GM12878 (cell line): ENCODE data around the gene IL22RA2. TPM values are rescaled to one million over a fixed set of nuclear protein-coding genes. Genes with fewer than 3 reads are reported as not detected.
"Not testable (repeated sequence)": the region's sequence is repeated elsewhere in the genome, so short reads cannot be mapped to it uniquely, and the experiment has no call there.

Experiments used
- ATAC-seq: fragments of 200-7000 bp; cut with Tn5 transposase; 3 replicates; pipeline ENCODE4 v1.9.1; 2020; ENCODE audit warnings: mild to moderate bottlenecking, moderate library complexity
- BruUV-seq: library from RNA; stranded (reverse); fragments of 400-500 nt; replicated peaks from 2 replicates; lab custom pipeline; 2021; lab: Mats Ljungman, UMichigan
- CTCF ChIA-PET: fragments of 300-600 bp; sonication (Branson Sonifier 250); formaldehyde crosslinking; extraction: SDS; loops from one replicate; lab custom pipeline; 2021; ENCODE audit warnings: inconsistent platforms; lab: Yijun Ruan, JAX
- POLR2A ChIA-PET: fragments of 350-600 bp; formaldehyde crosslinking; extraction: SDS; loops from one replicate; lab custom pipeline; 2021; ENCODE audit warnings: inconsistent platforms; lab: Charles Lee
- RAD21 ChIA-PET: fragments of 300-600 bp; sonication (Branson Sonifier 250); formaldehyde crosslinking; loops from one replicate; lab custom pipeline; 2023; ENCODE audit warnings: antibody characterized with exemption; ENCODE audit not compliant: unreplicated experiment; lab: Charles Lee
- SMC1A ChIA-PET: fragments of 300-600 bp; sonication (Branson Sonifier 250); formaldehyde crosslinking; loops from one replicate; lab custom pipeline; 2023; ENCODE audit not compliant: unreplicated experiment, uncharacterized antibody; lab: Charles Lee
- DNase-seq: peaks from one replicate; pipeline ENCODE4 v3.0.0-alpha.2; 2011; ENCODE audit warnings: low read depth, low spot score
- FAIRE-seq: peaks from 3 replicates; lab custom pipeline; 2011; peaks lifted over from hg19 to GRCh38; lab: Jason Lieb, UNC
- H2AFZ ChIP-seq: 2 replicates; pipeline ENCODE4 v1.6.0; 2011; ENCODE audit warnings: low read depth, low read length, control low read depth; ENCODE audit not compliant: control insufficient read depth
- H3K27ac ChIP-seq: 2 replicates; pipeline ENCODE4 v1.5.1; 2011; ENCODE audit warnings: control low read depth; ENCODE audit not compliant: control insufficient read depth, insufficient read depth
- H3K27me3 ChIP-seq, 2 experiments: replicated peaks in 1 of 2; 2 replicates each; pipeline versions ENCODE4 v1.6.0 to v1.6.1; 2011; ENCODE audit warnings: low read length in 1 of 2; ENCODE audit not compliant: control insufficient read depth in 2 of 2, insufficient read depth in 2 of 2
- H3K36me3 ChIP-seq, 2 experiments: 2 replicates each; pipeline ENCODE4 v1.5.1; 2011; ENCODE audit warnings: low read length in 1 of 2; ENCODE audit not compliant: control insufficient read depth in 2 of 2, insufficient read depth in 2 of 2
- H3K4me1 ChIP-seq: 2 replicates; pipeline ENCODE4 v1.6.1; 2011; ENCODE audit warnings: mild to moderate bottlenecking, low read length, moderate library complexity, mixed read lengths; ENCODE audit not compliant: control insufficient read depth, insufficient read depth
- H3K4me2 ChIP-seq: 2 replicates; pipeline ENCODE4 v1.6.0; 2011; ENCODE audit warnings: control low read depth; ENCODE audit not compliant: control insufficient read depth, insufficient read depth
- H3K4me3 ChIP-seq: fragments of 200-600 bp; sonication (generic); 2 replicates; pipeline ENCODE4 v1.5.1; 2016
- H3K79me2 ChIP-seq: 2 replicates; pipeline ENCODE4 v1.6.0; 2011; ENCODE audit warnings: low read length; ENCODE audit not compliant: control insufficient read depth, insufficient read depth
- H3K9ac ChIP-seq: 2 replicates; pipeline ENCODE4 v1.8.0; 2011; ENCODE audit warnings: low read length, control low read depth, mixed read lengths; ENCODE audit not compliant: control insufficient read depth, insufficient read depth
- H3K9me3 ChIP-seq: replicated peaks from 3 replicates; pipeline ENCODE4 v1.5.1; 2011; ENCODE audit warnings: mild to moderate bottlenecking, low read length; ENCODE audit not compliant: control insufficient read depth, insufficient read depth
- H4K20me1 ChIP-seq: 2 replicates; pipeline ENCODE4 v1.6.0; 2011; ENCODE audit not compliant: control insufficient read depth, insufficient read depth
- HDGF ChIP-seq: fragments of 450-650 bp; IDR thresholded peaks from 2 replicates; pipeline ENCODE4 v1.6.1; 2016; ENCODE audit warnings: antibody characterized with exemption
- MLLT1 ChIP-seq: fragments of 450-650 bp; IDR thresholded peaks from 2 replicates; pipeline ENCODE4 v1.6.1; 2016; ENCODE audit warnings: mild to moderate bottlenecking
- NBN ChIP-seq: fragments of 450-650 bp; IDR thresholded peaks from 2 replicates; pipeline ENCODE4 v1.6.1; 2016
- POLR2A ChIP-seq: IDR thresholded peaks from 2 replicates; pipeline ENCODE4 v1.6.1; 2011; ENCODE audit warnings: low read depth, mild to moderate bottlenecking, low read length
- POLR2AphosphoS5 ChIP-seq: IDR thresholded peaks from 2 replicates; pipeline ENCODE4 v1.6.1; 2011; ENCODE audit warnings: mild to moderate bottlenecking, low read length, inconsistent platforms
- WRNIP1 ChIP-seq: IDR thresholded peaks from 2 replicates; pipeline ENCODE4 v1.6.1; 2011; ENCODE audit warnings: low read depth, low read length, improper control_type of control experiment, borderline replicate concordance
- WGBS: methylation state at CpG from one replicate; pipeline ENCODE4 v1.1.6; 2016; ENCODE audit warnings: low lambda C conversion rate; ENCODE audit not compliant: insufficient replicate concordance, insufficient coverage; ENCODE audit errors: missing lambda C conversion rate; 5-methylcytosine and 5-hydroxymethylcytosine counted together
- in situ Hi-C: fragments of 300-500 bp; cut with MboI; formaldehyde crosslinking; loops from 9 replicates; pipeline ENCODE4 v1.14.3; 2018; ENCODE audit warnings: mixed read lengths
- intact Hi-C: fragments of 100-400 bp; cut with micrococcal nuclease; formaldehyde crosslinking; loops from one replicate; pipeline ENCODE4 v1.14.2; 2022; ENCODE audit not compliant: unreplicated experiment
- polyA plus RNA-seq, 11 experiments: library from polyadenylated mRNA; depleted of rRNA in 4 of 11; unstranded in 6 of 11; stranded (reverse) in 5 of 11; fragments of >200 nt; fragmentation: Nextera tagmentation in 4 of 11; fragmentation: Illumina TruSeq in 1 of 11; extraction: Ambion mirVana in 4 of 11; extraction: Trizol in 1 of 11; gene quantifications; 1 replicate in 1 of 11; 2 replicates in 10 of 11; pipeline versions ENCODE4 v1.2.1 to v1.2.3, GENCODE V29; 2011 to 2016; ENCODE audit warnings: inconsistent platforms in 2 of 11, missing spikeins in 2 of 11, low read depth in 1 of 11
- total RNA-seq, 4 experiments: library from RNA; depleted of rRNA in 3 of 4; stranded (reverse); fragments of >200 nt in 3 of 4; fragmentation: Illumina TruSeq in 1 of 4; extraction: Trizol in 1 of 4; gene quantifications; 2 replicates each; pipeline versions ENCODE4 v1.2.1 to v1.2.3, GENCODE V29; 2013 to 2021

Gene IL22RA2
- total and polyA plus RNA-seq, 10 of the 15 experiments (the other 5 are each of a cell fraction or from before 2014, with no cell fraction given), result 0.05 to 0.22 (median 0.09) TPM; not detected in 3

DNA sequence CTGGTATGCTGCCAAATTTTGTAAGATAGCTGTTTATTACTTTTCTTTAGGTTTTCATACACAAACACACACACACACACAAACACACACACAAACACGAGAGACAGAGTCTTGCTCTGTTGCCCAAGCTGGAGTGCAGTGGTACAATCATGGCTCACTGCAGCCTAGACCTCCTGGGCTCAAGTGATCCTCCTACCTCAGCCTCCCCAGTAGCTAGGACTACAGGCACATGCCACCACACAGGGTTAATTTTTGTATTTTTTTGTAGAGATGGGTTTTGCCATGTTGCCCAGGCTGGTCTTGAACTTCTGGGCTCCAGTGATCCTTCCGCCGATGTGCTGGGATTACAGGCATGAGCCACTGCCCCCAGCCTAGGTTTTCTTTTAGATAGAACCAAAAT is 42.2 kb upstream of the IL22RA2 start:
- BruUV-seq, DNase-seq, H2AFZ ChIP-seq, H3K4me1 ChIP-seq, FAIRE-seq, ATAC-seq, H4K20me1 ChIP-seq, H3K27me3 ChIP-seq, intact Hi-C loops: not testable (repeated sequence)
- SMC1A ChIA-PET, result interaction anchor here (0.6 to 7.9 kb wide), 22 partner anchors 12 to 447 kb away, joined by 3 to 89 read pairs (median 5); no protein-coding TSS in a partner anchor
- Histone ChIP-seq H3K36me3 (peaks cover 3 to 19% of the 10 kb centered on the region in 2 experiments), H3K79me2 (peaks cover 93% of the 10 kb centered on the region), H3K9ac (peak overlapping the region; percentile 86), H3K9me3 (peaks cover 11% of the 10 kb centered on the region), H3K4me3 (peak overlapping the region; percentile 64), H3K4me2 (peak overlapping the region; percentile 72), H3K27ac (peak overlapping the region; percentile 94)
- RAD21 ChIA-PET, result interaction anchor here (0.8 to 8.0 kb wide), 15 partner anchors 10 to 120 kb away, joined by 3 to 68 read pairs (median 5); partner anchors contain the start of gene IL22RA2
- POLR2A ChIA-PET, result interaction anchor here (0.6 to 4.9 kb wide), 10 partner anchors 12 to 119 kb away, joined by 3 to 37 read pairs (median 7); no protein-coding TSS in a partner anchor
- CTCF ChIA-PET, result interaction anchor here (0.8 to 3.1 kb wide), 10 partner anchors 13 to 139 kb away, joined by 3 to 14 read pairs (median 4); no protein-coding TSS in a partner anchor
- WGBS, result 82% methylated on average over 3 of the region's 3 CpGs
- in situ Hi-C loops, result loop anchor here (5.0 kb wide), 1 partner anchor 113 kb away; no protein-coding TSS in a partner anchor
- TF ChIP-seq POLR2AphosphoS5 (peak; percentile 53; the same call in 1 of the 2 replicates), POLR2A (0 out of 2 replicates have a peak, but pooled peaks have one; percentile 30), HDGF (peak; percentile 72; the same call in 1 of the 2 replicates), WRNIP1 (0 out of 2 replicates have a peak, but pooled peaks have one; percentile 48), NBN (0 out of 2 replicates have a peak, but pooled peaks have one; percentile 16), MLLT1 (peak; percentile 93)
